ENCODE results near the gene METTL2B. TPM values are rescaled to one million over a fixed set of nuclear protein-coding genes. Genes with fewer than 3 reads are reported as not detected.
A peak's percentile ranks its signal among the peaks of the same experiment; 100 is the strongest.
"Not testable (repeated sequence)": the region's sequence is repeated elsewhere in the genome, so short reads cannot be mapped to it uniquely, and the experiment has no call there.

The METTL2B gene
- total and polyA plus RNA-seq, 3 donors from 2014 or later = 20.0 to 27.1 (median 26.7) TPM

GRCh38 chr7:128497405-128497804 lies 20.9 kb downstream of the METTL2B start:
- TF ChIP-seq POLR2A (IDR thresholded peaks at IDR 0.05) = no peak
- TF ChIP-seq, protein P1, sequence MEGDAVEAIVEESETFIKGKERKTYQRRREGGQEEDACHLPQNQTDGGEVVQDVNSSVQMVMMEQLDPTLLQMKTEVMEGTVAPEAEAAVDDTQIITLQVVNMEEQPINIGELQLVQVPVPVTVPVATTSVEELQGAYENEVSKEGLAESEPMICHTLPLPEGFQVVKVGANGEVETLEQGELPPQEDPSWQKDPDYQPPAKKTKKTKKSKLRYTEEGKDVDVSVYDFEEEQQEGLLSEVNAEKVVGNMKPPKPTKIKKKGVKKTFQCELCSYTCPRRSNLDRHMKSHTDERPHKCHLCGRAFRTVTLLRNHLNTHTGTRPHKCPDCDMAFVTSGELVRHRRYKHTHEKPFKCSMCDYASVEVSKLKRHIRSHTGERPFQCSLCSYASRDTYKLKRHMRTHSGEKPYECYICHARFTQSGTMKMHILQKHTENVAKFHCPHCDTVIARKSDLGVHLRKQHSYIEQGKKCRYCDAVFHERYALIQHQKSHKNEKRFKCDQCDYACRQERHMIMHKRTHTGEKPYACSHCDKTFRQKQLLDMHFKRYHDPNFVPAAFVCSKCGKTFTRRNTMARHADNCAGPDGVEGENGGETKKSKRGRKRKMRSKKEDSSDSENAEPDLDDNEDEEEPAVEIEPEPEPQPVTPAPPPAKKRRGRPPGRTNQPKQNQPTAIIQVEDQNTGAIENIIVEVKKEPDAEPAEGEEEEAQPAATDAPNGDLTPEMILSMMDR (IDR thresholded peaks at IDR 0.05) = no peak
- no peaks in the 10 kb centered on the region for H3K4me1 ChIP-seq
- H3K4me3 ChIP-seq = no peak overlapping the region
- H3K36me3 ChIP-seq (ENCODE audit: low read depth, missing control alignments) = no peaks in the 10 kb centered on the region
- intact Hi-C loops (cut with DNase I; ENCODE audit: low total_unique reads) = no loop called here
- no peaks in the 10 kb centered on the region for H3K27me3 ChIP-seq
- 93 to 97% methylated on average over 8 to 9 of the region's 9 CpGs for WGBS, 2 donors
- H3K27ac ChIP-seq = no peak overlapping the region
- H3K9me3 ChIP-seq = no peaks in the 10 kb centered on the region
- DNase-seq = no peak

- 88 to 90% methylated on average over 2 of the region's 2 CpGs for WGBS, 2 donors
- intact Hi-C loops (cut with DNase I; ENCODE audit: low total_unique reads); DNase-seq; H3K36me3 ChIP-seq (ENCODE audit: low read depth, missing control alignments); H3K4me3 ChIP-seq; H3K27me3 ChIP-seq; H3K9me3 ChIP-seq; H3K27ac ChIP-seq; H3K4me1 ChIP-seq: not testable (repeated sequence)
Measured at GRCh38 chr7:128505416-128505815, 28.9 kb downstream of the METTL2B start.

DNA sequence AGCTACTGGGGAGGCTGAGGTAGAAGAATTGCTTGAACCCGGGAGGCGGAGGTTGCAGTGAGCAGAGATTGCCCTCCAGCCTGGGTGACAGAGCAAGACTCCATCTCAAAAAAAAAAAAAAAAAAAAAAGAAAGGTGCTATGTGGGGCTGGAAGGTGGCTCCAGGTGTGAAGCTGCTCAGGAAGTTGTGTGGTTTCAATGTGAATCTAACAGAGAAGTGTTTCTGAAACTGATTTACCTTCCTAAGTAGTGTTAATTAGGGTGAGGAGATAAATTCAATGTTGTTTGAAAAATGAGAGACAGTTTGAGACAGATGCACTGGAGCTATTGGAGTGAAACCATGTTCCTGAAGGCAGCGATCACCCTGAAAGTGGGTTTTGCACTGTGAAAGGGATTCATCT lies 30.3 kb downstream of the METTL2B start:
- 89 to 100% methylated on average over 3 of the region's 3 CpGs for WGBS, 2 donors
- intact Hi-C loops (cut with DNase I; ENCODE audit: low total_unique reads); DNase-seq: not testable (repeated sequence)

DNA sequence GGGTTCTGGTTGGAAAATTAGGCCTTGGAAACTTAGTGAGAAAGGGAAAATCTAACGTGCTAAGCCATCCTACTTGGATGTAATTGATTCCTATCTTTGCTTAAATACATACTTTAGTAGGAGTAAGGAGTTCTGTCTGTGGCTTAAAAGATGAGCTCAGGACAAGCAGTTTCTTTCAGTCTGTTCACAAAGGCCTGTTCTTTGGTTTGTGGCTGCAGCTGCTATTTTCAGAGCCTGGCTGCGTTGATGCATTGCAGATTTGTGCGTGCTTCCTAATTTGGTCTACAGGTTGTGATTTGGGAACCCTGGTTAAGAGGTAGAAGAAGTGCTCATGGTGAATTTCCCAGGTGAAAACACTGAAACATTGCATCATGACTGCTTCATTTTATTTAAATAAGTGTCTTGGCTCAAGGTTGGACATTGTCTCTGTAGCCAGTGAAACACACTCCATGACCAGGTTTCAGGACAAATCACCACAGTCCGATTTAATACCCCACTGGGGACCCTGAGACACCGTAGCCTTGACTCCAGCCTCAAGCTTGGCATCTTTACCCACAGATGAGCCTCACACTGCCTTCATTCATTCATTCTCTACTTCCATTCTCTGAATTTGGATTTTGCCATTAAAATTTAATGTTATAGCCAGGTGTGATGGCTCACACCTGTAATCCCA lies 30.9 kb downstream of the METTL2B start:
- H3K27ac ChIP-seq; DNase-seq; H3K4me3 ChIP-seq; H3K4me1 ChIP-seq; H3K9me3 ChIP-seq; H3K36me3 ChIP-seq (ENCODE audit: low read depth, missing control alignments); intact Hi-C loops (cut with DNase I; ENCODE audit: low total_unique reads); H3K27me3 ChIP-seq: not testable (repeated sequence)
- 80 to 83% methylated on average over 5 of the region's 5 CpGs for WGBS, 2 donors

More for the DNA sequence above, 30.3 kb downstream of the METTL2B start:
- H3K27ac ChIP-seq; H3K27me3 ChIP-seq; H3K36me3 ChIP-seq (ENCODE audit: low read depth, missing control alignments); H3K4me1 ChIP-seq; H3K4me3 ChIP-seq; H3K9me3 ChIP-seq: not testable (repeated sequence)

DNA sequence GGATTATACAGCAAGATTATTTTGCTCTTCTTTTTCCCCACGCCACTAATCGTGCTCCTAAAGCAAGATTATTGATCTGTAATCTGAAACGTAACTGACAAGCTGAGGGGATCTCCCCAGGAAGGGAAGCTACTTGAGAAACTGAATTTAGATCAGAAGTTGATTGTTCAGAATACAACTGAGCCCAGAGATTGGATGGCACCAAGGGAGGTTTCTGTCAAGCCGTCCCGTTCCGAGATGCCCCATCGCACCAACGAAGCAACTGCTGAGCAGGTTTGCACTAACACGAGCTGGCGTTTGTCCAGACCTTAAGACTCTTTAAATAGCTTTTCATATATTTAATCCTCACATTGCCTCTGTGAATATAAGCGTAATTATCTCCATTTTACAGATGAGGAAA lies 35.1 kb downstream of the METTL2B start:
- intact Hi-C loops (cut with DNase I; ENCODE audit: low total_unique reads); H3K9me3 ChIP-seq; H3K4me3 ChIP-seq; DNase-seq; H3K27me3 ChIP-seq; H3K27ac ChIP-seq; H3K4me1 ChIP-seq; H3K36me3 ChIP-seq (ENCODE audit: low read depth, missing control alignments): not testable (repeated sequence)
- 85 to 87% methylated on average over 11 of the region's 11 CpGs for WGBS, 2 donors

GRCh38 chr7:128515232-128515631 lies 38.7 kb downstream of the METTL2B start:
- H3K9me3 ChIP-seq; H3K27me3 ChIP-seq; intact Hi-C loops (cut with DNase I; ENCODE audit: low total_unique reads); H3K4me1 ChIP-seq; DNase-seq; H3K4me3 ChIP-seq; H3K36me3 ChIP-seq (ENCODE audit: low read depth, missing control alignments); H3K27ac ChIP-seq: not testable (repeated sequence)
- 67 to 81% methylated on average over 6 of the region's 6 CpGs for WGBS, 2 donors

DNA sequence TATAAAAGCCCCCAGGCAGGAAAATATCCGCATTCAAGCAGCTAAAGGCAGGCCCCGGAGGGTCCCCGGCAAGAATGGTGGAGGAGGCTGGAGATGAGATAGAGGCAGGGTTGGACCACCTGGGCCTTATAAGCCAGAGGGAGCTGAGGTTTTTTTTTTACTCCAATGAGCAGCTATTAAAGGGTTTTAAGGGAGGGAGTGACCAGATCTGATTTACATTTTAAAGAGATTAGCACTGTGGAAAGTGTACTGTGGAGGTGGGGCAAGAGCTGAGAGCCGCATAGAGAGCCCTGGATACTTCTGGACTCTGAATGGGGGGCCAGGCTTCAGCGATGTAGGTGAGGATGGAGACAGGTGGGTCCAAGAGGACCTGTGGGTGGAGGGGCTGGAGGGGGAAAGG lies 40.5 kb downstream of the METTL2B start:
- H3K27ac ChIP-seq; intact Hi-C loops (cut with DNase I; ENCODE audit: low total_unique reads); H3K27me3 ChIP-seq; H3K4me3 ChIP-seq; H3K36me3 ChIP-seq (ENCODE audit: low read depth, missing control alignments); H3K9me3 ChIP-seq; H3K4me1 ChIP-seq; DNase-seq: not testable (repeated sequence)
- WGBS, 2 donors = 75 to 94% methylated on average over 5 of the region's 5 CpGs

DNA sequence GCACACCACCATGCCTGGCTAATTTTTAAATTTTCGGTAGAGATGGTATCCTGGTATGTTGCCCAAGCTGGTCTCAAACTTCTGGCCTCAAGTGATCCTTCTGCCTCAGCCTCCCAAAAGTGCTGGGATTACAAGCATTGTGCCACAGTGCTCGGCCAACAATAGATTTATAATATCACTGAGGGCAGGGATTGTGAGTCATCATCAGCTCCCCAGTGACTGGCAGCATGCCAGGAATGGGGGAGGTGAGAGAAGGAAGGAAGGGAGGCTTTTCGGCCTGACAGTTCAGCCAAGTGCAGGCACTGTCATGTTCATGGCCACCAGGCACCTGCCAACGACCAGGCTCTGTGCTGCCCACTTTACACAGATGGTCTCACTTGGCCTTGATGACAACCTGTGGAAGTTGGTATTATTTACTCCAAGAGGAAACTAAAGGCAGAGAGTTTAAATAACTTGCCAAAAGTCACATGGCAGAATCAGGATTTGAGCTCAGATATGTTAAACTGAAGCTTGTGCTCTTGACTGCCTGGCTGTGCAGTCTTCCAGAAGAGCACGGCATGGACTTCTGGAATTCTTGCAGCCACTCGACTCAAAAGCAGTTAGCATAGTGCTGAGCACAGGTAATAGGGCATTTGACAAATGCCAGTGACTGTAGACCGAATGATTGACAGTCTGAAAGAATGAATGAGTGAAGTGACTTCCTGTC lies 46.8 kb downstream of the METTL2B start:
- H3K4me3 ChIP-seq; H3K9me3 ChIP-seq; H3K27ac ChIP-seq; intact Hi-C loops (cut with DNase I; ENCODE audit: low total_unique reads); H3K27me3 ChIP-seq; H3K36me3 ChIP-seq (ENCODE audit: low read depth, missing control alignments); H3K4me1 ChIP-seq: not testable (repeated sequence)
- DNase-seq = peak; percentile 84
- WGBS, 2 donors = 28 to 42% methylated on average over 4 to 5 of the region's 7 CpGs

GRCh38 chr7:128523932-128524524 lies 47.5 kb downstream of the METTL2B start:
- 53 to 57% methylated on average over 9 of the region's 9 CpGs for WGBS, 2 donors
- H3K27ac ChIP-seq = not testable (repeated sequence)

DNA sequence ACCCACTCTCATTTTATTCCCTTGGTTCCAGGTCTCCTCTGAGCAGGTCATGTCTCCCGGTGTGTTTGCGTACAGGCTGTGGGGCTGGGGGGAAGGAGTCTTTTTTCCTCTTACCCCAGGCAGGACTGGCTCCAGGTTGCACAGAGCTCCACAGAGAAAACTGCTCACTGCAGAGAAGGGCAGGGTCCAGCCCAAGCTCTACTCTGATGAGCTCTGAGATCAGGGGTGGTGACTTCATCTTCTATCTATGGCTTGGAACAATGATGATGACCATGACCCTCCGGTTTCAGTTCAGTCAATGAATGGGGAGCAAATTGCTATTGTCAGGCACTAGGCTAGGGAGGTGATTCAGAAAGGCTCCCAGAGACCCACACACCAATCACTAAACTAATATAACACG lies 49.0 kb downstream of the METTL2B start:
- H3K9me3 ChIP-seq; H3K36me3 ChIP-seq (ENCODE audit: low read depth, missing control alignments); H3K4me1 ChIP-seq; intact Hi-C loops (cut with DNase I; ENCODE audit: low total_unique reads); H3K4me3 ChIP-seq; DNase-seq; H3K27me3 ChIP-seq; H3K27ac ChIP-seq: not testable (repeated sequence)
- 87 to 89% methylated on average over 4 of the region's 4 CpGs for WGBS, 2 donors

More at GRCh38 chr7:128523932-128524524, 47.5 kb downstream of the METTL2B start:
- H3K4me1 ChIP-seq; intact Hi-C loops (cut with DNase I; ENCODE audit: low total_unique reads); H3K27me3 ChIP-seq; H3K4me3 ChIP-seq; DNase-seq; H3K36me3 ChIP-seq (ENCODE audit: low read depth, missing control alignments); H3K9me3 ChIP-seq: not testable (repeated sequence)

- H3K36me3 ChIP-seq (ENCODE audit: low read depth, missing control alignments); H3K4me3 ChIP-seq; H3K9me3 ChIP-seq; H3K27ac ChIP-seq; H3K27me3 ChIP-seq; DNase-seq; intact Hi-C loops (cut with DNase I; ENCODE audit: low total_unique reads); H3K4me1 ChIP-seq: not testable (repeated sequence)
- 92 to 100% methylated on average over 2 to 3 of the region's 3 CpGs for WGBS, 2 donors
Measured at GRCh38 chr7:128526062-128526466, 49.5 kb downstream of the METTL2B start.

All from testis (tissue), 3 donors.